SJCRH30 (cell line): ENCODE data around the gene TNC. TPM values are rescaled to one million over a fixed set of nuclear protein-coding genes. Genes with fewer than 3 reads are reported as not detected.

ENCODE experiments used
- DNase-seq, 2 experiments: peaks; one replicate each; pipeline ENCODE4 v3.0.0-alpha.2; 2015 to 2020
- H3K27ac ChIP-seq: fragments of 250-450 bp; sonication (Bioruptor Pico); 2 replicates; pipeline ENCODE4 v1.5.1; 2020; ENCODE audit warnings: mild to moderate bottlenecking, moderate library complexity
- H3K27me3 ChIP-seq: fragments of 250-450 bp; sonication (Bioruptor Pico); 2 replicates; pipeline ENCODE4 v1.5.1; 2020; ENCODE audit warnings: mild to moderate bottlenecking, moderate library complexity
- H3K36me3 ChIP-seq: fragments of 250-450 bp; sonication (Bioruptor Pico); 2 replicates; pipeline ENCODE4 v1.5.1; 2020; ENCODE audit warnings: mild to moderate bottlenecking, moderate library complexity
- H3K4me1 ChIP-seq: fragments of 250-450 bp; sonication (Bioruptor Pico); 2 replicates; pipeline ENCODE4 v1.5.1; 2020; ENCODE audit warnings: mild to moderate bottlenecking, moderate library complexity
- H3K4me3 ChIP-seq: fragments of 250-450 bp; sonication (Bioruptor Pico); 2 replicates; pipeline ENCODE4 v1.5.1; 2020; ENCODE audit warnings: mild to moderate bottlenecking, moderate library complexity
- H3K9me3 ChIP-seq: fragments of 250-450 bp; sonication (Bioruptor Pico); replicated peaks from 2 replicates; pipeline ENCODE4 v1.5.1; 2020; ENCODE audit warnings: mild to moderate bottlenecking, moderate library complexity
- total RNA-seq: library from RNA; depleted of rRNA; stranded (reverse); fragments of >200 nt; shearing (Covaris generic); gene quantifications from 2 replicates; pipeline ENCODE4 v1.2.3, GENCODE V29; 2014

TNC gene
- total RNA-seq, 1 experiment from 2014 or later = 181 TPM

DNA sequence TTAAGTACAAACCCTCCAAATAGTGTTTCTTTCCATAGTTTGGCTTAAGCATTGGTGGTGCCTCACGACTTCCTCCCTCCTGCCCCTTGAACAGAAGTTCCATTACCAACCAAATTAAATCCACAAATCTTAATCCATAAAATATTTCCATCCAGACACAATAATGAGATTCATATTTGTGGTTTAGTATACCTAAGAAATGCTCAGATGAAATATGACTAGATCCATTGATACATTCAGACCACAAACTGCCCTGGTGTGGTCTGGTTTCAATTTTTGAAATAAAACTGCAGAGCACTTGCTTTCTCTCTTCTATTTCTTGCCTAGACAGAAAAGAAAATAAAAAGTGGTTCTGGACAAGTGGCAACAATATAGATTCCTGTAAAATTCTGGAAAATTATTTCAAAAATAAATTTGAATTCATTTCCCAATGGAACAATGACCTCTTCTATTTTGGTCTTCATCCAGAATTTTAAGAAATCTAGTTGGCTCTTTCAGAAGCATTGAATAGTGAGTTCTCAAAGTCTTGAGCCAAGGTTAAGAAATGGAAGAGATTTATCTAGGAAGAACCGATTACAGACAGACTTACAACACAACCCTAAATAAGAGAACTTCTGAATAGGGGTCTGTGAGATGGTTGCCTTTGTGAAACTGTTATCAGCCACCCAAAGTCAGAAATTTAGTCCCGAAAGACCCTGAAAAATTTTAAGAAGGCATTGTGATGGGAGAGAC lies 14.0 kb downstream of the TNC start:
- H3K27me3 ChIP-seq = no peaks in the 10 kb centered on the region
- no peak overlapping the region for H3K27ac ChIP-seq
- peaks cover 4% of the 10 kb centered on the region; the same call in 1 of the 2 replicates for H3K4me1 ChIP-seq
- no peak overlapping the region for H3K4me3 ChIP-seq
- no peak for DNase-seq
- H3K9me3 ChIP-seq = peaks cover 6% of the 10 kb centered on the region; the same call in 1 of the 2 replicates
- H3K36me3 ChIP-seq = peaks cover 48% of the 10 kb centered on the region

DNA sequence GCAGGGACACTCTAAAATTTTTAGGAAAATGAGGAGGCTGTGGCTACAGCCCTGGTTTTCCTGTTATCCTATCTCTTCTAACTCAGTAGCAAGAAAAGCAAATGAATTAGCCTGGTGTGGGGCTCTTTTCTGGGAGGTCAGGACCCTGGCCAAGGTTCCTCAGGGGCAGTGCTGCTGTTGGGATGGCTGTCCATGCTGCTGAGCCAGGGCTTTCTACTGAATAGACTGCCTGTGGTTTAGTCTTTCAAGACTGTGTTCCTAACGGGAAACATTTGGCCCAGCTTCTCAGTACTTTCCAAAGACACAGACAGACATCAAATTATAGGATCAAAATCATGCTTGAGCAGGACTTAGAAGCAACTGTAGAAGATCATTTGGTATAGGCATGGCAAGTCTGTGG lies 18.1 kb downstream of the TNC start:
- Histone ChIP-seq H3K9me3 (0 out of 2 replicates have a peak, but pooled peaks cover 6% of the 10 kb centered on the region), H3K27me3 (no peaks in the 10 kb centered on the region), H3K4me1 (peaks cover 5% of the 10 kb centered on the region), H3K4me3 (no peak overlapping the region), H3K27ac (no peak overlapping the region), H3K36me3 (peaks cover 46% of the 10 kb centered on the region)
- no peak for DNase-seq

DNA sequence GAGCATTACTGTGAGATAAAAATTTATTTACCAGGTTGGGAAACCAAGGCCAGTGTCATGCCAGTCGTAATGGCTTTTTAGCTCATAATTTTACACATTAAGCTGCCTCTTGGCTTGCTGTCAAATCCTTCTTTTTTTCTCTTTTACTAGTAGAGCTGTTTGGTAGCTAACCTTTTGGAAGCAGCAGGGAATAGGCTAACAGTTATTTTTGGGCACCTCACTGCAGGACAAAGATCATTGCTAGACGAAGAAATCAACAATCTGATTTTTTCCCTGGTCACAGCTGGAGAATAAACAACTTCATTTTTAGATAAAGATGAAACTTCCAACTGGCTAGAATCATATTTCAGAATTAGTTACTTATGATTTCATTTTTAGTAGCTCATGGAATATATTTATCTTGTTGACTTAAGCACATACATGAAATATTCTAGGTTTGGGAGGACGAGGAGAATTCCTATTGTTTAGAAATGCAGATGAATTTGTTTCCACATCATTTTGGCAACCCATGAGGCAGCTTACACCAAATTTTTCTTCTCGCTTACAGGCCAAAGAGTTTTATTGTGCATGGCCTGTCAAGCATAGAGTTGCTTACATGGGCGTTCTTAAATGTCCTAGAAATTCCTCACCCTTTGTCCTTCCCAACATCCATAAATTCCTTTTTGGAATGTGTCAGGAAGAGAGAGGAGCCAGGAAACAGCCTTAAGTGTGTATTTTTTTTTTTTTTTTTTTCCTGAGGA lies 19.6 kb downstream of the TNC start:
- Histone ChIP-seq H3K9me3 (0 out of 2 replicates have a peak, but pooled peaks cover 6% of the 10 kb centered on the region), H3K36me3 (peaks cover 46% of the 10 kb centered on the region), H3K27ac (no peak overlapping the region), H3K4me3 (no peak overlapping the region), H3K4me1 (peaks cover 3% of the 10 kb centered on the region; the same call in 1 of the 2 replicates), H3K27me3 (no peaks in the 10 kb centered on the region)
- no peak for DNase-seq

DNA sequence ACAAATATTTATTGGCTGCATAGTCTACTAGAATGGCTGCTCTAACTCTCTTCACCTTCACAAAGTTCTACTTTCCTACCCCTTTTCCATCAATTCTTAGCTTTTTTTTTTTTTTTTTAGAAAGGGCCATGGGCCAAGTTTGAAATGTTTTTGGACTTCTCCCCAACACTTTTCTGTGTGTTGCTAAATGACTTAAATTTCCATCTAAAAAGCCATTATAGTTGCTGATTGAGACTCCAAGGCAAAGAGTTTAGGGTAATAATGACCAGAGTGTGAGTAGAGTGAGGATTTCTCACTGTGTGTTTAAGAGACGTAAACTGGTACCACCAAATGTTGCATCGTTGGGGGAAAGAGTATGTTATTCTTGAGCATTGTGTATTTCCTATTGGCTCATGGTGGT lies 24.4 kb downstream of the TNC start:
- DNase-seq = no peak
- Histone ChIP-seq H3K27me3 (no peaks in the 10 kb centered on the region), H3K4me3 (no peak overlapping the region), H3K9me3 (no peaks in the 10 kb centered on the region), H3K27ac (no peak overlapping the region), H3K4me1 (peaks cover 2% of the 10 kb centered on the region; the same call in 1 of the 2 replicates), H3K36me3 (peaks cover 64% of the 10 kb centered on the region)

DNA sequence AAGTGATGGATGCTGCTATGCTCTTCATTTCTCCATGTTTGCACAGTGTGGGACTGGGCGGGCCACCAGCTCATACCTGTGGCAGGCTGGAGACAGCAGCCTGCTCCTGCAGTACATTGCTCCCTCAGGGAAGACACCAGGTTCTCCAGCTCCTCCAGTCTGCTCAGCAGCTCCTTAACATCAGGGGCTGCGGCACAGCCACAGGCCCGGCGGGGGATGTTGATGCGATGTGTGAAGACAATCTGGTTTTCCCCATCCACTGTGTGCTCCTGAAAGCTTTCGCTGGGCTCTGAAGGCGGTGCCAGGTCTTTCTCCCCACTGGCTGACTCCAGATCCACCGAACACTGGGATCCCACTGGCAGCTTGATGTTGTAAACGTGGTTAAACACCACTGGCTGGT lies 27.5 kb downstream of the TNC start:
- H3K27me3 ChIP-seq = no peaks in the 10 kb centered on the region
- H3K9me3 ChIP-seq = no peaks in the 10 kb centered on the region

DNA sequence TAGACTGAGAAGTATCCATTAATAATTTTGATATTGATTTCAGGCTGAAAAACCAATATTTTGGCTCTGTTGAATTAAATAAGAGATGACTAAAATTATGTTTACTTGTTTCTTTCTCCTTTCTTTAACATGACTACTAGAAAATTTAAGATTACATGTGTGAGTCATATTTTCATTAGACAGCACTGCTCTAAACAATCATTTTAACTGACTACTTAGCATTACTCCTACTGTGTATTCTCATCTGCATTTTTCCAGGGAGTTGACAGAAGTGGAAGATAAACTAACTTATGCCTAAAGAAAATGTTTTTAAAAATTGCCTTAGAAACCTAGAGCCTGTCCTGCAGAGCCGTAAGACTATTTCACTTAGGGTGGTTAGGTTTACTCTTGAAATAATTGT lies 29.1 kb downstream of the TNC start:
- Histone ChIP-seq H3K27me3 (no peaks in the 10 kb centered on the region), H3K9me3 (no peaks in the 10 kb centered on the region), H3K36me3 (peaks cover 78% of the 10 kb centered on the region), H3K4me1 (no peaks in the 10 kb centered on the region), H3K27ac (no peak overlapping the region), H3K4me3 (no peak overlapping the region)
- DNase-seq = no peak

More for the DNA sequence above, 27.5 kb downstream of the TNC start:
- no peak overlapping the region for H3K4me3 ChIP-seq
- H3K4me1 ChIP-seq = no peaks in the 10 kb centered on the region
- no peak for DNase-seq
- H3K36me3 ChIP-seq = peaks cover 68% of the 10 kb centered on the region
- H3K27ac ChIP-seq = no peak overlapping the region

DNA sequence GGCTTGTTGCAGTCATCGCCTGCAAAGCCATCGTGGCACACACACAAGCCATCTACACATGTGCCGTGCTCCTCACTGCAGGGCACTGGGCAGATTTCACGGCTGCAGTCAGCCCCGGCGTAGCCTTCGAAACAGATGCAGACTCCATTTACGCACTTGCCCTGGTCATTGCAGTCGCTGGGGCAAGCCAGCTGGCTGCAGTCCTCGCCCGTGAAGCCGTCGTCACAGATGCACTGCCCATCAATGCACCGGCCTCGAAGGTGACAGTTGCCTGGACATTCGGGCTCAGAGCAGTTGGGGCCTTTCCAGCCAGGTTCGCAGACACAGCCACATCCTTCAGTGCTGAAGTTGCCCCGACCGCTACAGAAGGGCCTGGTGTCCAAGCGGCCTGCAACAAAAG lies 31.1 kb downstream of the TNC start:
- H3K27ac ChIP-seq = no peak overlapping the region
- H3K9me3 ChIP-seq = no peaks in the 10 kb centered on the region
- H3K4me1 ChIP-seq = no peaks in the 10 kb centered on the region
- no peaks in the 10 kb centered on the region for H3K27me3 ChIP-seq
- no peak overlapping the region for H3K4me3 ChIP-seq
- DNase-seq = no peak
- peaks cover 88% of the 10 kb centered on the region for H3K36me3 ChIP-seq

DNA sequence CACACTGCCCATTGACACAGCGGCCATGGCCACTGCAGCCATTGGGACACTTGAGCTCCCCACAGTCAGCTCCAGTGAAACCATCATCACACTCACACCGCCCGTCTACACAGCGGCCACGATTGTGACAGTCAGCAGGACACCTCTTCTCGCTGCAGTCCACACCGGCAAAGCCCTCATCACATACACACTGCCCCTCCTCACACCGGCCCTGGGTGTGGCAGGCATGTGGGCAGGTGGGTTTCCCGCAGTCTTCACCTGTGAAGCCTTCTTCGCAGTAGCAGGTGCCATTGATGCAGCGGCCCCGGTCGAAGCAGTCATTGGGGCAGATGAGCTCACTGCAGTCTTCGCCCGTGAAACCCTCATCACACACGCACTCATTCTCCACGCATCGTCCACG lies 31.5 kb downstream of the TNC start:
- DNase-seq = no peak
- H3K4me3 ChIP-seq = no peak overlapping the region
- H3K4me1 ChIP-seq = no peaks in the 10 kb centered on the region
- H3K36me3 ChIP-seq = peaks cover 89% of the 10 kb centered on the region
- no peaks in the 10 kb centered on the region for H3K9me3 ChIP-seq
- no peak overlapping the region for H3K27ac ChIP-seq
- H3K27me3 ChIP-seq = no peaks in the 10 kb centered on the region

DNA sequence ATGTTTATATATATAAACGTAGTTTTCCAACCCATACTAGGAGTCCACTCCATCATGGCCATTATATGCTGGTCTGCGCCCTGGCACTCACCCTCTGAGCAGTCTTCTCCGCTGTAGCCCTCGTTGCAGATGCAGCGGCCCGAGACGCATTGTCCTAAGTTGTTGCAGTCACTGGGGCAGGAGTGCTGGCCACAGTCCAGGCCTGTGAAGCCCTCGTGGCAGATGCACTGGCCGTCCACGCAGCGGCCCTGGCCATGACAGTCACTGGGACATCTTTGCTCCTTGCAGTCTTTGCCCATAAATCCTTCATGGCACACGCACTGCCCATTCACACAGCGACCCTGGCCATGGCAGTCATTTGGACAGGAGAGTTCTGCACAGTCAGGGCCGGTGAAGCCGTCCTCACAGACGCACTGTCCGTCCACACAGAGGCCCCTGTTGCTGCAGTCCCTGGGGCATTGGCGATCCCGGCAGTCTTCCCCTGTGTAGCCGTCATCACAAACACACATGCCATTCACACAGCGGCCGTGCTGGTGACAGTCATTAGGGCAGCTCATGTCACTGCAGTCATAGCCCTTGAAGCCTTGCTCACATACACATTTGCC lies 32.1 kb downstream of the TNC start:
- DNase-seq = no peak
- H3K4me1 ChIP-seq = no peaks in the 10 kb centered on the region
- H3K36me3 ChIP-seq = peaks cover 89% of the 10 kb centered on the region
- H3K27me3 ChIP-seq = no peaks in the 10 kb centered on the region
- H3K27ac ChIP-seq = no peak overlapping the region
- no peak overlapping the region for H3K4me3 ChIP-seq
- H3K9me3 ChIP-seq = no peaks in the 10 kb centered on the region

DNA sequence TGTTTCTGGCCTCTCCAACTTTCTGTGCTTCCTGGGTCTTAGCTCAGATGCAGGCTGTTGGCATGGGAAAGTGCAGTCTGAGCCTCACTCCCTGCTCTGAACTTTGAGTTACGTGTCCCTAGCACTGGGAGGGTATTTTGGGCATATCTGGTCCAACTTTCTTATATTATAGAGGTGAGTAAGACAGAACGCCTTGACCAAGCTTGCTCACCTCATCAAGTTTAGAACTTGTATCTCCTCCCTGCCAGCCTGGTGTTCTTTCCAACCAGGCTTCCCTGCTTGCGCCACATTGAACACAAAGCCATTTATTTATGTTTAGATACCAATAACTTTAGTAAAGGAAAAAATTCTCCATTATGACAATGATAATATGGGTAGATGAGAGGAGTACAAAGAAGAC lies 33.2 kb downstream of the TNC start:
- DNase-seq = no peak
- no peak overlapping the region for H3K27ac ChIP-seq
- no peaks in the 10 kb centered on the region for H3K27me3 ChIP-seq
- peaks cover 88% of the 10 kb centered on the region for H3K36me3 ChIP-seq
- no peaks in the 10 kb centered on the region for H3K9me3 ChIP-seq
- H3K4me3 ChIP-seq = no peak overlapping the region
- 0 out of 2 replicates have a peak, but pooled peaks cover 3% of the 10 kb centered on the region for H3K4me1 ChIP-seq

DNA sequence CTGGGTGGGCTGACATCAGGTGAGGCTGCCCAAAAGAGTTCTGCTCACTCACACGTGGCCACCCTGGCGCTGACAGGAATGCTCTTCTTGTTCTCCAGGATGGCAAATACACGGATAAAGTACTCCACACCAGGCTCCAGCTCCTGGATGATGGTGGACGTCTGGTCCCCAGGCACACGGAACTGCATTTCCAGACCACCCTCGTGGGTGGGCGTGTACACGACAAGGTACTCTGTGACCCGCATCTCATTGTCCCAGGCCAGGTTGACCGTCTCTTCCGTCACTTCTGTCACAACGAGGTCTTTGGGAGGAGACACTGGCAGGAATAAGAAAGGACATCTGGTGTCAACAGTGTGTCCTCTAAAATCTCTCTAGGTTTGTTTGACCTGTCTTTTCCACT lies 33.8 kb downstream of the TNC start:
- no peak for DNase-seq
- no peaks in the 10 kb centered on the region; the same call in 1 of the 2 replicates for H3K9me3 ChIP-seq
- H3K36me3 ChIP-seq = peaks cover 90% of the 10 kb centered on the region
- H3K4me3 ChIP-seq = no peak overlapping the region
- no peak overlapping the region for H3K27ac ChIP-seq
- 0 out of 2 replicates have a peak, but pooled peaks cover 3% of the 10 kb centered on the region for H3K4me1 ChIP-seq
- no peaks in the 10 kb centered on the region for H3K27me3 ChIP-seq

DNA sequence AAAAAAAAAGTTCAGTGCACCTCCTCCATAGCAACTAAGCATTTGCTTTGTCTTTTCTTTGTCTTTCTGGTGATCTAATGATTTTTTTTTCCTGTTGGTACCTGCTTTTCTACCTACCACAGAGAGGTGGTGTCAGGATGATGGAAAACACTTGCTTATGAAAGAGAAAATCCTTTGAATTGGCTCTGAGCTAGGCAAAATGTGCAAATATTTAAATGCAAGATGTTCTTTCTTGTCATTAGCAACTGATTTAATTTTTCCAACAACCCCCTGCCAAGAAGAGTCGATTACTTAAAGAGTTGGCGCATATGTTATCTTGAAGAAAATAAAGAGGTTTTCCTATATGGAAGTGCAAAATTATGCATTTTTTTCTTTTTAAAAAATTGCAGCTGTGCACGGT lies 37.7 kb downstream of the TNC start:
- Histone ChIP-seq H3K36me3 (peaks cover 96% of the 10 kb centered on the region), H3K4me1 (0 out of 2 replicates have a peak, but pooled peaks cover 3% of the 10 kb centered on the region)
- DNase-seq = no peak

DNA sequence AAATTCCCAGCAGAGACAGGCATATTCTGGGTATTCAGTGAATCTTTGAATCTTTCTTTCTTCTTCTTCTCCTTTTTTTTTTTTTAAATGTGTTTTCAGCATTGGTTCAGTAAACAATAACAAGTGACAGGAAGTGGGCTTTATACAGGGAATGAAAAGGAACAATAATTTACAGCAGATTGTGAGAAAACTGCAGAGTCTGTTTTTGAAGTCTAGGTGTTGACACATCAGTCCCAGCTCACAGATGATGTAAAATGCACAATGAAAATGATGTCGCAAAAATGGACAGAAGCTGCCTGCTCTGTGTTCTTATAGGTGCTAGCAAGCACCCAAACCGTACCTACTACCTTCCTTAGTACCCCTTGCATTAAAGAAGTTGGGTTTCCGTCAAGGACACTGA lies 38.8 kb downstream of the TNC start:
- H3K36me3 ChIP-seq = peaks cover 96% of the 10 kb centered on the region
- 0 out of 2 replicates have a peak, but pooled peaks cover 3% of the 10 kb centered on the region for H3K4me1 ChIP-seq
- DNase-seq = no peak
- H3K27ac ChIP-seq = no peak overlapping the region
- H3K27me3 ChIP-seq = no peaks in the 10 kb centered on the region
- no peak overlapping the region for H3K4me3 ChIP-seq
- H3K9me3 ChIP-seq = no peaks in the 10 kb centered on the region; the same call in 1 of the 2 replicates

More for the DNA sequence above, 37.7 kb downstream of the TNC start:
- H3K27me3 ChIP-seq = no peaks in the 10 kb centered on the region
- H3K4me3 ChIP-seq = no peak overlapping the region
- H3K27ac ChIP-seq = no peak overlapping the region
- H3K9me3 ChIP-seq = no peaks in the 10 kb centered on the region; the same call in 1 of the 2 replicates

DNA sequence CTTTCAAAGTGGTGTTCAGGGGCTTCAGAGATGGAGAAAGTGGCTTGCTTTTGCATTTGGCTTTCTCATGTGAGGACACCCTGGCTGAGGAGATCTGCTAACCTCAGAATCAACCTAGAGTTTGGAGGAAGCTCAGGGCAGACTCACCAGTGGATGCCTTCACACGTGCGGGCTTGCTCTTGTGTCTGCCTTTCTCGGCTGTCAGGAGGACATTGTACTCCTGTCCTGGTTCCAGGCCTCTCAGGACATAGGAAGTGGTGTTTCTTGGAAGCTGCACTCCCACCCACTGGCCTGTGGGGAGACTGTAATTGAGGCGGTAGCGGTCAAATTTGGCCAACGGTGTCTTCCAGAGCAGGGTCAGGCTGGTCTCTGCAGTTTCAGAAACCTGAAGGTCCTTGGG lies 44.5 kb downstream of the TNC start:
- H3K4me3 ChIP-seq = no peak overlapping the region
- H3K4me1 ChIP-seq = 0 out of 2 replicates have a peak, but pooled peaks cover 5% of the 10 kb centered on the region
- DNase-seq = no peak
- H3K9me3 ChIP-seq = no peaks in the 10 kb centered on the region
- H3K27me3 ChIP-seq = no peaks in the 10 kb centered on the region
- H3K36me3 ChIP-seq = peaks cover 95% of the 10 kb centered on the region
- H3K27ac ChIP-seq = no peak overlapping the region

DNA sequence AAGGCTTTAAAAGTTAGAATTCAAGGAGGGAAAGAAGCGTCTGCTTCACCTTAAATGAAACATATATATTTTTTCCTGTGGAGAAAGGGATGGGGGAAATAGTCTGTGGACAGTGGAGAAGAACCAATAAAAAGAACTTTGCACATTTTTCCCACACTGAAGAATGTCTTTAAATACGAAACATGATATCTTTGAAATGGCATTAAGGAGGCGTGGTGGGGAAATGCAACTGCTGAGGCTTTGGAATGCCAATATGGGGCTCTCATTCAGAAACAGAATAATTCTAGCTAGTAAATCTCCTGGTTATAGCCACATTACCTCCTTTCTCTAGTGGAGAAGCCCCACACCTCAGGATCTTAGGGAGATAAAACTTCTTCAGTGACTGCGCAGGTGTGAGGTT lies 46.8 kb downstream of the TNC start:
- H3K27ac ChIP-seq = no peak overlapping the region
- H3K9me3 ChIP-seq = no peaks in the 10 kb centered on the region
- no peak for DNase-seq
- H3K4me1 ChIP-seq = peaks cover 12% of the 10 kb centered on the region; the same call in 1 of the 2 replicates
- H3K4me3 ChIP-seq = no peak overlapping the region
- H3K36me3 ChIP-seq = peaks cover 89% of the 10 kb centered on the region
- no peaks in the 10 kb centered on the region for H3K27me3 ChIP-seq
